Measurements from ENCODE around the gene LIN37.

- no peak for TF ChIP-seq CTCF (IDR thresholded peaks at IDR 0.05; ENCODE audit: borderline replicate concordance, extremely low read depth, low read length, poor library complexity, severe bottlenecking)
- no peak for TF ChIP-seq EZH2 (IDR thresholded peaks at IDR 0.05; ENCODE audit: borderline replicate concordance, low read depth, low read length, severe bottlenecking)
These were observed 27.7 kb upstream of the LIN37 start for GRCh38 chr19:35720648-35721047.
